CD4-positive, alpha-beta T cell treated with Interleukin-6 for 4 hours (primary cell): Measurements from ENCODE around the gene ZNF236.
A peak's percentile ranks its signal among the peaks of the same experiment; 100 is the strongest.
"Not testable (repeated sequence)": the region's sequence is repeated elsewhere in the genome, so short reads cannot be mapped to it uniquely, and the experiment has no call there.

Experiments used
- DNase-seq: peaks from one replicate; pipeline ENCODE4 v3.0.0-alpha.2; 2020; ENCODE audit warnings: mixed read lengths

Gene ZNF236

GRCh38 chr18:76822506-76823160, at the start of gene ZNF236:
ZNF236 (plus strand) TSS chr18:76822557; CDS start chr18:76822608, 51 bp downstream.
- DNase-seq: peak; percentile 67

- no peak for DNase-seq
Measured at GRCh38 chr18:76772665-76773064, 49.7 kb upstream of the ZNF236 start.

- DNase-seq: not testable (repeated sequence)
Measured at GRCh38 chr18:76777036-76777435, 45.3 kb upstream of the ZNF236 start.

- DNase-seq: no peak
Measured at GRCh38 chr18:76783786-76784484, 38.4 kb upstream of the ZNF236 start.

GRCh38 chr18:76785872-76786271, 36.5 kb upstream of the ZNF236 start:
- no peak for DNase-seq

- no peak for DNase-seq
Measured at GRCh38 chr18:76788571-76789317, 33.6 kb upstream of the ZNF236 start.

GRCh38 chr18:76791106-76791505, 31.3 kb upstream of the ZNF236 start:
- no peak for DNase-seq

- no peak for DNase-seq
Measured at GRCh38 chr18:76791642-76792041, 30.7 kb upstream of the ZNF236 start.

GRCh38 chr18:76794326-76794725, 28.0 kb upstream of the ZNF236 start:
- no peak for DNase-seq

- DNase-seq: peak; percentile 58
Measured at GRCh38 chr18:76801567-76802505, 20.5 kb upstream of the ZNF236 start.

GRCh38 chr18:76803413-76803812, 18.9 kb upstream of the ZNF236 start:
- no peak for DNase-seq

- DNase-seq: peak; percentile 81
Measured at GRCh38 chr18:76803814-76804213, 18.5 kb upstream of the ZNF236 start.

GRCh38 chr18:76805221-76805620, 17.1 kb upstream of the ZNF236 start:
- no peak for DNase-seq

GRCh38 chr18:76806301-76806700, 16.1 kb upstream of the ZNF236 start:
- DNase-seq: no peak

- no peak for DNase-seq
Measured at GRCh38 chr18:76808561-76808960, 13.8 kb upstream of the ZNF236 start.

- not testable (repeated sequence) for DNase-seq
Measured at GRCh38 chr18:76811530-76811929, 10.8 kb upstream of the ZNF236 start.

GRCh38 chr18:76814256-76814655, 8.1 kb upstream of the ZNF236 start:
- no peak for DNase-seq

- DNase-seq: no peak
Measured at GRCh38 chr18:76816127-76816526, 6.2 kb upstream of the ZNF236 start.

- no peak for DNase-seq
Measured at GRCh38 chr18:76817888-76818611, 4.3 kb upstream of the ZNF236 start.

GRCh38 chr18:76819411-76820136, 2.8 kb upstream of the ZNF236 start:
- DNase-seq: no peak

GRCh38 chr18:76821356-76821874, 942 bp upstream of the ZNF236 start:
- DNase-seq: peak; percentile 8
